Suppressor macrophage treated with lipopolysaccharide for 4 hours (primary cell): Measurements from ENCODE around the gene TRABD.

Experiments
- DNase-seq: peaks from one replicate; pipeline ENCODE4 v3.0.0-alpha.2; 2020

The TRABD gene

DNA sequence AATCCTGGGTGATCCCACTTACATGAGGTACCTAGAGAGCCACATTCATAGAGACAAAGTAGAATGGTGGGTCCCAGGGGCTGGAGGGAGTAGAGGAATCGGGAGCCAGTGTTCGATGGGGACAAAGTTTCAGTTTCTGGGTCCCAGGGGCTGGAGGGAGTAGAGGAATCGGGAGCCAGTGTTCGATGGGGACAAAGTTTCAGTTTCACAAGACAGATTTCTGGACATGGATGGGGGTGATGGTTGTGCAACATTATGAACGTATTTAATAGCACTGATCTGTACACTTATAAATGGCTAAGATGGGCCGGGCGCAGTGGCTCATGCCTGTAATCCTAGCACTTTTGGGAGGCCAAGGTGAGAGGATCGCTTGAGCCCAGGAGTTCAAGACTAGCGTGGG is 19.3 kb downstream of the TRABD start:
- peak; percentile 75 for DNase-seq

DNA sequence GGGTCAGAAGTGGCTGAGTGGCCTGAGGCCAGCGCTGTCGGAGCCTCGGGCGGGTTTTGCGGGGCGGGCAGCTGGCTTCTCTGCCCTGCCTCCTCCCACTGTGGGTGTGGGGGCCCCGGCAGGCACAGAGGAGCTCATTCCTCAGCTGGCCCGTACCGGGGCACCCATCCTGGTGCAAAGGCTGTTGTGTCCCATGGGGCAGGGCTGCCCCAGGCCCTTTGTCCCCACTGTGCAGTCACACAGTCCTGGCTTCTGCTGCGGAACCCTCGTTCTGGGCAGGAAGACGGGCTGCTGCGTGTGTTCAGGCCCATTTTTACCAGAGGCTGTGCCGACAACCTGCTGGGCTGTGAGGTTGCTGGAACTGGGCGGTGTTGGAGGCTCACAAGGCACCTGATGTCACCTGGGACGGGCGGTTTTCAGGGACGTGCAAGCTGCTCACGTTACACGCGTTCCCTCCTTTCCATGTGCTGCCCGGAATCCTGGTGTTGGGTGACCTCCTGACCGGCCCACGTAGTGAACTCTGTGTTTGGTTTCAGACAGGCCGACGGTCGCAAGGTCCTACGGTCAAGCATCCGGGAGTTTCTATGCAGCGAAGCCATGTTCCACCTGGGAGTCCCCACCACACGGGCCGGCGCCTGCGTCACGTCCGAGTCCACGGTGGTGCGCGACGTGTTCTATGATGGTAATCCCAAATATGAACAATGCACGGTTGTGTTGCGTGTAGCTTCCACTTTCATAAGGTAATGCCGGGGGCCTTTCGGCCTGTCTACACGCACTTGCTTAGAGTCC is 20.3 kb downstream of the TRABD start:
- no peak for DNase-seq

DNA sequence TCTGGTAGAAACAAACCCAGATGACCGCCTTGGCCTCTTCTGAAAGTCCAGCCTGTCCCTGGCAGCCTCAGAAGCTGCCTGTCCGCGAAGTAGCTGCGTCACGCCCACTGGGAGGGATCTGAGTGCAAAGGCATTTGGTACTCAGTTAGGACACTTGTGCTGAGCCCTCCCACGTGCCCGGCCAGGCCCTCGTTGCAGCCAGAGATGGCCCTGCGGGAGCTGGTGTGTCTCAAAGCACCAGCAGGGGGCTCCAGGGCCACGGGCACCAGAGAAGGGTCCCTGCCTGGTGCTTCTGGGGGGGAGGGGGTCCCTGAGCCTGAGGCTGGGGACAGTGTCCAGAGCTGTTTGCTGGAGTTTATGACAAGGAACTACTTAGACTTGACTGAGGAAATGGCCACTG is 20.9 kb downstream of the TRABD start:
- DNase-seq: peak; percentile 43

DNA sequence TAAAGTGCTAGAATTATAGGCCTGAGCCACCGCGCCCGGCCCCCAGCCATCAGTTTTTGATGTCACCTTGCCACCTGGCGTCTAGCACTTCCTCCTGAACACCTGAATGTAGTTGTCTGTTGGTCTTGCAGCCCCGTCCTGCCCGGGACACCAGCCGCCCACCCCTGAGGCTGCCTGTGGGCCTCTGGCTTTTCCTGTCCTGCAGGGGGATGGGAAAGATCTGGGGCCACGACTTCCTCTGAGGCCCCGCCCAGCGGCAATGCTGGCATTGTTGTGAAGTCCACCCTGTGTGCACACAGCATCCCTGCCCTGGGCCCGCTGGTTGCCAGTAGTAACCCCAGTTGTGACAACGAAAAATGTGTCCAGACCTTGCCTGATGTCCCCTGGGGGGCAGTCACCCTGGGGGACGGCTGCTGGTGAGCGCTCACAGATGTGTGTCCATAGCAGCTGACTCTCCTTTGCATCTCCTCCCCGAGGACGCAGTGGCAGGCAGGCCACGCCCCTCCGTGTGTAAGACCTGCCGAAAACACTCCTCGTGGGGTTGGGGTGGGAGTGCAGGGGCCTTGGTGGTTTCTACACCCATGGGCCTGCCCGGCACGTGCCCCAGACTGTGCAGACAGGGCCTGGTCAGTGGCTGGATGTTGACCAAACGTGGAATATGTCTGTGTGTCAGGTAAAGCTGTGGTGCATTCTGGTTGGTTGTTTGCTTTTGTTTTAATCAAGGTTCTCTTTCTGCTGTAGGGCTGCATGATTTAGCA is 21.8 kb downstream of the TRABD start:
- no peak for DNase-seq

DNA sequence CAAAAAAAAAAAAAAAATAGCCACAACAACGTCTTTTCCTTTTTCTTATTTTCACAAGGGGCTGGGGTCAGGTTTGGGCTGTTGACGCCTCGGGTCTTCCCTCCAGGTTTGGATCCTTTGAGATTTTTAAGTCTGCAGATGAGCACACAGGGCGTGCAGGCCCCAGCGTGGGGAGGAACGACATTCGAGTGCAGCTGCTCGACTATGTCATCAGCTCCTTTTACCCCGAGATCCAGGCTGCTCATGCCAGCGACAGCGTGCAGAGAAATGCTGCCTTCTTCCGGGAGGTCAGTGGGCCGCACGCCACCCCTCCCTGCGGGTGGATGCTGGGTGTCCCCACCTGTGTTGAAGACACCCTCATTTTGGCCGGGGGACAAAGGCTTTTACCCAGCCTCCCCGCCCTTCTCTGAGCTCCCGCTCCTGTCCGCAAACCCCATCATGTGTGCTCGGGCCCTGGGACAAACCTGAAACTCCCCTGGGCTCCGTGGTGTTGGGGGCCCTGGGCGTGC is 22.8 kb downstream of the TRABD start:
- DNase-seq: no peak

DNA sequence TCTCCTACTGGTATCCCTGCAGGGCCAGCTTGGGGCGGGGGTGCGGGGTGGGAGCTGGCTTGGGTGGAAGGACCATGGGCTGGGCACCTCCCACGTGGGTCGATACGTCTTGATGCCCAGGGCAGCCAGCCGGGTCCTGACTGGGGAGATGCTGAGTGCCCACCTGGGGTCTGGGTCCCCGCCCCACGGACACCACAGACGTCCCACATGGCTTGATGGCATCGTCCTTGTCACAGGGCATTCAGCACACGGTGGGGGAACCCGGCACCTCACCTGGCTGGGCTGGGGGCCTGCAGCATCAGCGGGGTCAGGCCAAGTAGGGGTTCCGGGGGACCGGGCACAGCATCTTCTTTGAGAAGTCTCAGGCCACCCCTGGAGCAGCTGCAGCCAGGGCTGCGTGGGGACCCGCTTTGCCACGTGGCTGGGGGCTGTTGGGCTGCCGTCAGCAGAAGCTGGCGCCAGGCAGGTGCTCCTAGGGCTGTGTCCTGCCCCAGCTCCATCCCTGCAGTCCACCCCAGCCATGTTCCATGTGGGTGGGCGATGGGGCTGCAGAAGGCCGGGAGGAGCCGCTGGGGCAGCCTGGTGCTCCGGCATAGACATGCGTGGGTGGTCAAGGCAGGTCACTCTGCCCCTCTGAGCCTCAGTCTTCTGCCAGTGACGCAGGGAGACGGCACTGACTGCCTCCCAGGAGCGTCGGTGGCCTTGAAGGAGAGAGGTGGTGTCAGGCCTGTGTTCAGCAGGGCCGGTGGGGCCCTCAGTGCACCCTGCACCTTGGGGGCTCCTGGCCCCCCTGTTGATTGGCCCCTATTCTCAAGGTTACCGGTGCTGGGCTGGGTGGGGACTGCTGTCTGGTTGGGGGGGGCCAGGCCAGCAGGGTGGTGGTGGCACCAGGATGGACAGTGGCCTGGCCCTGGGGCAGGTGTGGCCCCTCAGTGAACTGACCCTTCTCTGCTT is 23.5 kb downstream of the TRABD start:
- DNase-seq: no peak

DNA sequence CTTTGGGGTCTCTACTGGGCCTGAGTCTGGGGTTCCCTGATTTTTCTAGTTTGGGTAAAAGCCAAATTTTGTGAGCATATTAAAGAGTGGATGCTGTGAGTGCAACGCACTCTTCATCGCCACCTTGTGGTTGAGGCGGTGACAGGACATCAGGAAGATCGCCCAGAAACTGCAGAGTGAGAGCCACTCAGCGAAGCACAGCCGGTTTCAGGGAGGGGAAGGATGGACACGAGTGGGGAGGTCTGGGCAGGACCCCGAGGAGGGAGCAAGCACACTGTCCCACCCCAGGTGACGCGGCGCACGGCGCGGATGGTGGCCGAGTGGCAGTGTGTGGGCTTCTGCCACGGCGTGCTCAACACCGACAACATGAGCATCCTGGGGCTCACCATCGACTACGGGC is 24.2 kb downstream of the TRABD start:
- DNase-seq: peak; percentile 77

DNA sequence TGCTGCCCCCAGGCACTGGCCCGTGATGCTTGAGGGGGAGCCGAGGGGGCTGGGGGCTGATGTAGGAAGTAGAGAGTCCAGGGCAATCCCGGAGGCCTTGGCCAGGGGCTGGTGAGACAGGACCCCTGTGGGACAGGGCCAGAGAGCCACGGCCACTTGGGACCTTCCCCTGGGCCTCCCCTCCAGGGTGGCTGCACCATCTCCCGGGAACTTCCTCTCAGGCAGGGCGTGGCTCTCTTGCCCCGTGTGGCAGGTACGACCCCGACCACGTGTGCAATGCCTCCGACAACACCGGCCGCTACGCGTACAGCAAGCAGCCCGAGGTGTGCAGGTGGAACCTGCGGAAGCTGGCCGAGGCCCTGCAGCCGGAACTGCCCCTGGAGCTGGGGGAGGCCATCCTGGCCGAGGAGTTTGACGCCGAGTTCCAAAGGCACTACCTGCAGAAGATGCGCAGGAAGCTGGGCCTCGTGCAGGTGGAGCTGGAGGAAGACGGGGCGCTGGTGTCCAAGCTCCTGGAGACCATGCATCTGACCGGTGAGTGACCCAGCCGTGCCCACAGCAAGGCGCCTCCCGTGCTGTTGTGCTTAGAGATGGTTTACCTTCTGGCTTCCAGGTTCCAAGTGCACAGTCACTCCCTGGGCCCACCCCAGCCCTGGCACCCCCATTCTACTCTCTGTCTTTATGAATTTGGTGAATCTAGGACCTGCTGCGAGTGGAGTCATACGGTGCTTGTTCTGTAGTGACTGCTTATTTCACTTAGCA is 24.8 kb downstream of the TRABD start:
- DNase-seq: no peak

DNA sequence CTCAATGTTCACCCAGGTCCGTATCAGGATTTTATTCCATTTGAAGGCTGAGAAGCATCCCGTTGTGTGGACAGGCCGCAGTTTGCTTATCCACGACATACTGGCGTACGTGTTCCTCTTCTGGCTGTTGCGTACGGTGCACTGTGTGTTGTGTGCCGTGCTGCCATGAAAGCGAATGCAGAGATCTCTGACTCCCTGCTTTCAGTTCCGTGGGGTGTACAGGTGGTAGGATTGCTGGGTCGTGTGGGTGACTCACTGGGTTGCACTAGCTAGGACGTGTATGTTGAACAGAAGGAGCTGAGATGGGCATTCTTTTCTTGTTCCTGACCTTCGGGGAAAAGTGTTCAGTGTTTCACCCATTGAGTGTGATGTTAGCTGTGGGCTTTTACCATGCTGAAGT is 25.4 kb downstream of the TRABD start:
- DNase-seq: no peak

DNA sequence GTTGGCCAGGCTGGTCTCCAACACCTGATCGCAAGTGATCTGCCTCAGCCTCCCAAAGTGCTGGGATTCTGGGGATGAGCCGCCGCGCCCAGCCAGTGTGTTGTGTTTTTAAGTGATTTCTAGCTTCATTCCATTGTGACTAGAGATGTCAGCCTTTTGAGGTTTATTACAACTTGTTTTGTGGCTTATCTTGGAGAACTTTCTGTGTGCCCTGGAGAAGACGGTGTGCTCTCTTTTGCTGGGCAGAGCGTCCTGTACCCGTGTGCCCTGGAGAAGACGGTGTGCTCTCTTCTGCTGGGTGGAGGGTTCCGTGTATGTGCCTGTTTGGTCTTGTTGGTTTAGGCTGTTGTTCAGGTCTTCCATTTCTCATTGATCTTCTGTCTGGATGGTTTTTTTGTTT is 27.6 kb downstream of the TRABD start:
- DNase-seq: no peak

DNA sequence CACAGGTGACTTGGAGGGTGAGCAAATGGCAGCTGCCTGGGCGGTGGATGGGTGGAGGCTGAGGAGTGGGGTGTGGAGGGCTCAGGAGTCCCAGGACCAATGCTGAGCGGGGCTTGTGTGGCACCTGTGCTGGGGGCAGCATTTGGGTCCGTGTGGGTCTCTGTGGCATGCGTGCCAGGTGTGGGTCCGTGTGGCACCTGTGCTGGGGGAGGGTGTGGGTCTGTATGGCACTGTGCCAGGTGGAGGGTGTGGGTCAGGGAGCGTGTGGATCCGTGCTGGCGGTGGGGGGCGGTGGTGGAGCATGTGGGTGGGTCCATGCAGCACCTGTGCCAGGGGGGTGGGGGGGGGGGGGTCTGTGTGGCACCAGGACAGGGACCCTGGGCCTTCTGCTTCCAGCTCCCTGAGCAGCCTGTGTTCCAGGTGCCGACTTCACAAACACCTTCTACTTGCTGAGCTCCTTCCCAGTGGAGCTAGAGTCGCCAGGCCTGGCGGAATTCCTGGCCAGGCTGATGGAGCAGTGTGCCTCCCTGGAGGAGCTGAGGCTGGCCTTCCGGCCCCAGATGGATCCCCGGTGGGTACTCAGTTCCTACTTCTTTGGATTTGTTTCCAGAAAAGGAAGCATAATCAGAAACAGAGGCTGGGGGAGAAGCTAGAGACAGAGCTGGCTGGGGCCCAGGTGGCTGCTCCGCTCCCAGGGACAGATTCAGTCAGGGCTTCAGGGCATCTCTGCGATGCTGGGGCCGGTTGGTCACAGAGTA is 29.8 kb downstream of the TRABD start:
- DNase-seq: no peak

DNA sequence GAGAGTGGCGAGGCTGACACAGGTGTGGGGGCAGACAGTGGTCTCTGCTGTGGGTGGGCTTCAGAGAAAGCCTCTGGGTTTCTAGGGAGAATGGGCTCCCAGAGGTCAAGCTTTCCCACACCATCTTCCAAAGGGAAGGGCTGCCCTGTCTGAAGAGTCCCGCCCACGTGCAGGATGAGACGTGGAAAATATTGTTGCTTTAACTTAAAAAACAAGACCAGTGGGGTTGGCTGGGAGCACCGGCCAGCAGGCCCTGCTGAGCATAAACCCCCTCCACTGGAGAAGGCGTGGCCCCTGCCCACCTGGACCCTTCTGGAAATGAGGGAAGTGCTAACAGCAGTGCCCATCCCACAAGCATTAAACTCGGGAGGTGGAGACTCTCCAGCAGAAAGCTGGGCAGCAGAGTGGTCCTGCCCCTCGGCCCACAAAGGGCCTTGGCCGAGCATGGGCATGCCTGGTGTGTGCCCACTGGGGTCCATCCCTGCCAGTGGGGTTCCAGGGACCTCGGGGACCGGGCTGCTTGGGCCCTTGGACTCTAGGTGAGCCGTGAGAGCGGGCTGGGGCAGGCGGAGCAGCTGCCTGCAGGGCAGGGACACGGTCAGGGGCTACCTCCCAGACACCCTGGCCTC is 30.5 kb downstream of the TRABD start:
- no peak for DNase-seq

DNA sequence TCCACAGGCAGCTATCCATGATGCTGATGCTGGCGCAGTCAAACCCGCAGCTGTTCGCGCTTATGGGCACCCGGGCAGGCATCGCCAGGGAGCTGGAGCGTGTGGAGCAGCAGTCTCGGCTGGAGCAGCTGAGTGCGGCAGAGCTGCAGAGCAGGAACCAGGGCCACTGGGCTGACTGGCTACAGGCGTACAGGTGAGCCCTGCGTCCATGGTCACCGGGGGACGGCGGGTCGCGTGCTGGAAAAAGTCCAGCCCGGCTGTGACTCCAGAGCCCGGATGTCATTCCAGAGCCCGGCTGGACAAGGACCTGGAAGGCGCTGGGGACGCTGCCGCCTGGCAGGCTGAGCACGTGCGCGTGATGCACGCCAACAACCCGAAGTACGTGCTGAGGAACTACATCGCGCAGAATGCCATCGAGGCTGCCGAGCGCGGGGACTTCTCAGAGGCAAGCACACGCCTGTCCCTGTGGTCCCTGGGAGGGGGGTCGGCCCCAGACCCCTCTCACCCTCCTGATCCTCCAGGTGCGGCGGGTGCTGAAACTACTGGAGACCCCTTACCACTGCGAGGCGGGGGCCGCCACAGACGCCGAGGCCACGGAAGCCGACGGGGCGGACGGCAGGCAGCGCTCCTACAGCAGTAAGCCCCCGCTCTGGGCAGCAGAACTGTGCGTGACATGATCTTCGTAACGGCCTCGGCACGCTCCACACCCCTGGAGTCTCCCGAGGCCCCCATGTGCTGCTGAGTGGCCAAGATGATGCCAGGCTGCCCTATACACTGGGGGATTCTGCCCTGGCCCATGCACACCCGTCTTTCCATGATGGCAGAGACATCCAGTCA is 31.2 kb downstream of the TRABD start:
- DNase-seq: no peak

DNA sequence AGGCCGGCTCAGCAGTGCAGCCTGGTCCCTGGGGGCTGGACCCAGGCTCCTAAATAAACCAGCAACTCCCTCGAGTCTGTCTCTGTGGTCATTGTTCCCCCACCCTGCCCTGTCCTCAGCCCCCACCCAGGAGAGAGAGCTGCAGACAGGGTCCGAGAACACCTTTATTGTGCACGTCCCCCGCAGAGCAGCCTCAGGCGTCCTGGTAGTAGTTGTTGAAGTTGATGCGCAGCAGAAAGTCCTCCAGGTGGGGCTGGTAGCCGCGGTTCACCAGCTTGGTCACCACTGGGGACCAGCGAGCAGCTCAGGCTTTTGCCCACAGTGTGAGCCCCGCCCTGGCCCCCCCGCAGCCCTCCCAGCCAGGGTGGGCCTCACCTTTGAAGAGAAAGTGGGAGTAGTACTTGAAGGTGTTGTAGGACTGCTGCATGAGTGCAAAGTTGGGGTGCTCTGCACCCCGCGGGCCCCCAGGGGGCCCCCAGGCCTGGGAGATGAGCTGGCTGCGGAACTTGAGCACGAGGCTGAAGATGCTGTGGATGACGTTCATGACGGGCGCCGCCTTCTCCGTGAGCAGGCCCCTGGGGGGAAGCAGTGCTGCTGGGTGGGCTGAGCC is 31.9 kb downstream of the TRABD start:
- no peak for DNase-seq

DNA sequence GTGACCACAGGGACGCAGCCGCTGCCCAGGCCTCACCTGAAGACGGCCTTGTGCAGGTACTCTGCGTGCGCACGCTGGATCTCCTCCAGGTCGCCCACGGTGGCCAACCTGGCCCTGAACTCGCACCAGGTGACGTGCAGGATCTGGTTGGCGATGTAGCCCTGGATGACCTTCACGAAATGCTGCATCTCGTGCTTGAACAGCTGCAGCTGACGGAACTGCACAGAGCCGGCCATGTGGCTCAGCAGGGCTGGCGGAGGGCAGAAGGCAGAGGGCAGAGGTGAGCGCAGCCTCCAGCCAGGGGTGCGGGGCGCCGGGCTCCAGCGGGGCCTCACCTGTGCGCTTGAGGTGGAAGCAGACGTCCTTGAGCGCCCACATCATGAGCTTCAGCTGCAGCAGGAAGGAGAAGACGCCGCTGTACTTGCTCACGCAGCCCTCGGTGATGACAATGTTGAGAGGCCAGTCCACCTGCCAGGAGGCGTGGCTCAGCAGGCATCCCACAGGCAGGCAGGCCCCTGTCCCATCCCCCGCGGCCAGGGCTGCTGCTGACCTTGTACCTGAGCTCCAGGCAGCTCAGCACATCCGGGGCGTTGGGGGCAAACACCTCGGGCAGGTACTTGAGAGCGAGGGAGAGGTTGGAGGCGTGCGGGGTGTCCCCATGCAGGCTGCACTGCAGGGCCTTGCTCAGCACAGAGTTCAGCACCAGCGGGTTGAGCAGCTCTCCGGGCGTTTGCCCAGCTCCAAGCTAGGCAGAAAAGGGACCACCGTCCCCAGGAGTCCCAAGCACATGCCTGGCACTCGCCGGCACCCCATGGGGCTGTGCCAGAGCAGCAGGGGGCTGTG is 32.7 kb downstream of the TRABD start:
- DNase-seq: no peak

DNA sequence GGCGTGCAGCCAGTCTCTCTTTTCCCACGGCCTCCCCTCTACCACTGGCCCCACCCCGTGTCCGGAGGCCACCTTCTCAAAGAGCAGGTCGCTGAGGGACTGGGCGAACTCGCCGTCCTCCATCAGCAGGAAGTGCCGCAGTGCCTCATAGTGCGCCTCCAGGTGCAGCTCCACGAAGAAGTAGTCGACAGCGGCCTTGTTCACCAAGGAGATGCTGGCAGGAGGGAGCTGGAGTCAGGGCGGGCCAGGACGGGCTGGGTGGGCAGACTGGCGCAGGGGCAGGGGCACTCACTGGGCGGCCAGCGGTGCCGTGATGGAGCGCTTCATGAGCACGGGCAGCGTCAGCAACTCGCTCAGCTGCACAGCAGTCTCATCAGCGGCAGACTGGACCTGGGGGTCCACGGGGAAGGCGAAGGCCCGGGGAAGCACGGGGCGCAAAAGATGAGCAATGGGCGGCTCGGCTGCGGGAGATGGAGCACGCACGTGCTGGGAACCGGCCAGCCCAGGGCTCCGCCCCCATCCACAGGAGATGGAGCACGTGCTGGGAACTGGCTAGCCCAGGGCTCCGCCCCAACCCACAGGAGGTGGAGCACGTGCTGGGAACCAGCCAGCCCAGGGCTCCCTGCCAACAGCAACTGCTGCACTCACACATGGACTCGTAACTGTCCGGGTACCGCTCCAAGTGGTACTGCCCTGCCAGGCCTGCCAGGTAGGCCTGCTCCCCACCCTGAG is 33.4 kb downstream of the TRABD start:
- DNase-seq: peak; percentile 48

DNA sequence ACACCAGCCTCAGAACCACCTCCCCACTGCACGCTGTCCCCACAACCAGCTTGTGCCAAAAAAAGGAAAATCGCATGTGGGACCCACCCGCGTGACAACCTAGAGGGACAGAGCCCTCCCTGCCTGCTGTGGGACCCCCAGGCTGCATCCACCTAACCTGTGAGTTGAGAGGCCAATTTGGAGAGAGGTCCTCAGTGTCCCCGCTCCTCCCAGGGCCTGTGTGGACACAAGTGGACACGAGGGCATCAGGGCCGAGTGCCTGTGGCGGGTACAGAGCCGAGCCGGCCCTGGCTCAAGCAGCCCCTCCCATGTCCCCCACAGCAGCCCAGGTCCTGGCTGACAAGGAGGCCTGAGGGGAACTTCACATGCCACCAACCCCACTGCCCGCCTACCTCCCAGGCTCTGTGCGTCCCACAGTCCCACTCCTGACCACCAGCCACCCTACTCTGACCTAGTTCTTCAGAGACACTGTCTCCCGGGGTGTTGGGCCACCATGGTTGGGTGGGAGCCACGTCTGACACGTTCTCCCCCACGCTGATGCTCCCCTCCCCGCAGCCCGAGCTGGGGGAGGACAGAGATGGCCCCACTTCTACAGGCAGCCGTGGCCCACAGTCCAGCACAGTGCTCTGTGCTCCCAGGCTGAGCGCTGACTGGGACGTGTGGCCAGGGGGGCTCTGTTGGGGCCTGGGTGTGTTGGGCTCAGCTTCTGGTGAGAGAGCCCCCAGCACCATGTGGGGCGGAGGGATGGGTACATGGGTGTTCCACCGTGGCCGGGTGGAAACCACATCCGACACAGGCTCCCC is 34.3 kb downstream of the TRABD start:
- DNase-seq: no peak
